Measurements from ENCODE around the gene CDH4.

DNA sequence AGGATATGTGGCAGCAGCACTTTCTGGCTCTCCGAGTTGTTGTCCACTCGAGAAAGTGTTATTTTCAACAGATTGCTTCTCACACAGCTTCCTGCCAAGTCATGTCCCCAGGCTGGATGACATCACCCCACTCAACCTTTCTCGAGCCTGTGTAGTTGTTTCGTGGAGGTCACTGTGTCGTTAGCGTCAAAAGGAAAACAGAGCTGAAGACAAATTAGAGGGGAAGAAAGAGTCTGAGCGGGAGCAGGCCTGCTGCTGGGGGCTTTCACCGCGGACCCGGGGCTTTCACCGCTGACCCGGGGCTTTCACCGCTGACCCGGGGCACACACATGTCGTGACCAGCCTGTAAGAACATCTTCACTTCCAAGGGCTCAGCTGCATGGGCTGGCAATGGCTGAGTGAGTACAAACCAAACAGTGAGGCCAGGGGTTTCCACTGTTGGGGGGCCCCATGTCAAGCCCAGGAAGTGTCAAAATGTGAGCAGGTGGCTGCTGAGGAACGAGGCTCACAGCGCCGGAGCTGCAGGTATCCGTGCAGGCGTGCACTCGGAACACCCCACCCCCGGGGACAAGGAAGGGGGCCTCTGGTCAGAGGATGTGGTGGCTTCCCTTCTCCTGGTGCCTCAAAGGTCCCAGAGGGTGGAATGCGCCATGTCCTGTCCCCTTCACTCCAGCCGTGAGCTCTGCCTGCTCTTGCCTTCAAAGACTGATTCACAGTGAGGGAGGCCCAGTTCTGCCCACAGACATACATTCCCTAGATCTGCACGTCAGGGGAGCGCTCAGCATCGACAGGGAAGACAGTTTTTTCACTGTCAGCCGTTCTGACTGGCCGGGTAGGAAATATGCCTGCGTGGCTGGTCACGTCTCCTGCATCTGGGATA, 447.7 kb downstream of the CDH4 start:
- TF ChIP-seq POLR2A (IDR thresholded peaks at IDR 0.05) (no peak), POLR2AphosphoS5 (IDR thresholded peaks at IDR 0.05) (no peak)
- TF ChIP-seq, protein P1, sequence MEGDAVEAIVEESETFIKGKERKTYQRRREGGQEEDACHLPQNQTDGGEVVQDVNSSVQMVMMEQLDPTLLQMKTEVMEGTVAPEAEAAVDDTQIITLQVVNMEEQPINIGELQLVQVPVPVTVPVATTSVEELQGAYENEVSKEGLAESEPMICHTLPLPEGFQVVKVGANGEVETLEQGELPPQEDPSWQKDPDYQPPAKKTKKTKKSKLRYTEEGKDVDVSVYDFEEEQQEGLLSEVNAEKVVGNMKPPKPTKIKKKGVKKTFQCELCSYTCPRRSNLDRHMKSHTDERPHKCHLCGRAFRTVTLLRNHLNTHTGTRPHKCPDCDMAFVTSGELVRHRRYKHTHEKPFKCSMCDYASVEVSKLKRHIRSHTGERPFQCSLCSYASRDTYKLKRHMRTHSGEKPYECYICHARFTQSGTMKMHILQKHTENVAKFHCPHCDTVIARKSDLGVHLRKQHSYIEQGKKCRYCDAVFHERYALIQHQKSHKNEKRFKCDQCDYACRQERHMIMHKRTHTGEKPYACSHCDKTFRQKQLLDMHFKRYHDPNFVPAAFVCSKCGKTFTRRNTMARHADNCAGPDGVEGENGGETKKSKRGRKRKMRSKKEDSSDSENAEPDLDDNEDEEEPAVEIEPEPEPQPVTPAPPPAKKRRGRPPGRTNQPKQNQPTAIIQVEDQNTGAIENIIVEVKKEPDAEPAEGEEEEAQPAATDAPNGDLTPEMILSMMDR (IDR thresholded peaks at IDR 0.05): no peak

Data from upper lobe of left lung (tissue), 4 donors.